GM12865 (cell line): ENCODE measurements around the gene ATOSB.

Experiments
- DNase-seq: peaks from one replicate; pipeline ENCODE4 v3.0.0; 2010; ENCODE audit warnings: low read depth
- H3K4me3 ChIP-seq: 2 replicates; pipeline ENCODE4 v1.5.1; 2011; ENCODE audit warnings: mild to moderate bottlenecking, low read depth, low read length, control low read depth
- CTCF ChIP-seq: IDR thresholded peaks from 2 replicates; pipeline ENCODE4 v1.5.1; 2011; ENCODE audit warnings: low read length, control low read depth, low read depth, inconsistent platforms; ENCODE audit not compliant: insufficient read depth; ENCODE audit errors: missing control alignments

The ATOSB gene

DNA sequence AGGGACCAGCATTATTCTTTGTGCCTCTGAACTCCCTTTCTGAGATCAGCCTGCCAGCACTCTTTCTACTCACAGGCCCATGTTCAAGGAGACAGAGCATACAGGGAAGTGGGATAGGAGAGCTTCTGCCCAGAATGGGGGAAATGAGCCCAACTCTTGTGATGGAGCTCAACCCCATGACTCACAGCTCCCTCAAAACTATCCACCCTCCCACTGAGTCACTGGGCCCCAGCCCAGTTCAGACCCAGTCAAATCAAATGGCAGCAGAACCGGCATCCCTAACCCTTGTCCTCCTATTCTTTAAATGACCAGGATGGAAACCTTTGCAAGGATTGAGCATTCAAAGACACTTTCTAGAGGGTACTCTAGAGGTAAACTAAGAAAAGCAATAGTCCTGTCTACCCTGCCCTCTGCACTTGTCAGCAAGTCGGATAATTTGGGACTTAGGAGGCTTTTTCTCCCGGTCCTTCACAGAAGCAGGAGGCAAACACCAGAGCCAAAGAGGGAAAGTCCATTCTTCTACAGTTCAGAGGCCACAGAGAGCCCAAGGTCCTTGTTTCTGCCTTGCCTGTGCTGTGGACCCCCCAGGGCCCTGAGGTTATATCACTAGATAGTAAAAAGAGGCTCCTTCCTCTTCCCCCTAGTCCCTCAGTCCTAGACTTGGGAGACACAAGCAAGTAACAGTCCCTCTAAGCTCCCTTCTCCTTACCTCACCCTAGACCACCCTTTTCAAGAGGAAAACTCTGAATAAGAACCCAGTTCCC is 3.2 kb downstream of the ATOSB start:
- no peak overlapping the region for H3K4me3 ChIP-seq
- no peak for DNase-seq
- no peak for TF ChIP-seq CTCF

DNA sequence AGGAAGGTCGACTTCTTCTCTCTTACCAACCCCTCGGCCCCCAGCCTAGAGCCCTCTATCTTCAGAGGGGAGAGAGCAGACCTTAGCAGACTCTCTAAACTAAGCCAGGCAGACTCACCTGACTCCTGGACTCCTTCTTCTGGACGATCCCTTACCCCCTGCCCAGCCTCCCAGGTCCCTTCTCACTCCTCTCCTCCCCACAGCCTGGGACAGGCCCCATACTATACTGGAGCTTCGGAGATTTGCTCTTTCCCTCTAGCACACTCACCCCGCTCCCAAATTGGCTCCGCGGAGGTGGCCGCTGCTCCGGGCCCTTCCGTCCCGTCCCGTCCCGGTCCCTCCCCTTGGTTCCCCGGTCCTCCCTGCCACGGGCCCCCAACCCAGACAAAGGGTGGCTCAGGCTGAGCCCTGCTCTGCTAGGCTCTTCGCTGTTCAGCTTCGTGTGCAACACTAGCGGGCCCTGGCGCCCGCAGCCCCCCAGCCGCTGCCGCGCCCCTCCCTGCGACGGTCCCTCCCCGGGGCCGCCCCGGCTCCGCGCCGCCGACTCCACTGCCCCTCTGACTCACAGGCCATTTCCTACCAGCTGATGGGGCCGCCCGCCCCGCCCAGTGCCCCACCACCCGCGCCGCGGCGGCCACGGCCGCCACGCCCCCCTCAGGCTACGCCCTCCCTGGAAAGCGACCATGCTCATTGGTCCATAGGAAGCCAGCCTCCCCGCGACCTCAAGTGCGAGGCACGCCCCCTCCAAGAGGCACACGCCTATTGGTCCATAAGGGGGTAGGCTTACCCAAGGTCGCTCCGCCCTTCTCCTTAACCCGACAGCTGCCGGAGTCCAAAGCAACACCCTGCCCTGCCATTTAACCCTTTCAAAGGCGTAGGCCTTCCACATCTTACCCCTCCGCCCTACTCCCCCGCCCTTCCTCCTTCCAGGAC is 4.4 kb downstream of the ATOSB start:
- DNase-seq: peak; percentile 99
- TF ChIP-seq CTCF: no peak
- H3K4me3 ChIP-seq: peak overlapping the region; percentile 71

- no peak overlapping the region for H3K4me3 ChIP-seq
- no peak for TF ChIP-seq CTCF
- no peak for DNase-seq
Observed at GRCh38 chr9:35110327-35110761, 5.3 kb downstream of the ATOSB start.

- DNase-seq: no peak
- H3K4me3 ChIP-seq: no peak overlapping the region
- no peak for TF ChIP-seq CTCF
Observed at GRCh38 chr9:35108946-35109575, 6.6 kb downstream of the ATOSB start.

DNA sequence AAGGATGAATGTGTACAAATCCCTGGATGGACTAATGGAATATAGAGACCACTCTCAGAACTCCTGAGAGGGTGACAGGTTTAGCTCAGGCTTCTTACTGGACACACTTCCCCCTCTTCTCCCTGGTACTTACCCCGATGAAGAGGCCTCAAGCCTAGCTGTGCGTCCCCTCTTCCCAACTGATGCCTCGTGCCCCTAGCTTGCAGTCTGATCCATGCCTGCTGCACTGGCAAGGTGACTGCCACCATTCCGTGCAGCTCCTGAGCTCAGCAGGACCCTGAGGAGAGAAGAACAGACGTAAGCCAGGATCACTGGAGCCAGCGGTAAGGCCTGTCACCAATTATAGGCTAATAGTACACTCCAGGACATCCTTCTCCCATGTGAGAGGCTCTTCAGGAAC is 7.2 kb downstream of the ATOSB start:
- no peak overlapping the region for H3K4me3 ChIP-seq
- no peak for DNase-seq
- TF ChIP-seq CTCF: no peak

- H3K4me3 ChIP-seq: no peak overlapping the region
- no peak for TF ChIP-seq CTCF
- no peak for DNase-seq
Observed at GRCh38 chr9:35107297-35108290, 8.1 kb downstream of the ATOSB start.
